Fibroblast of pulmonary artery (primary cell): ENCODE results near the gene TMEM176A.

Experiments
- DNase-seq: peaks from one replicate; pipeline ENCODE4 v3.0.0-alpha.2; 2010; ENCODE audit warnings: low read depth
- H3K4me3 ChIP-seq: replicated peaks from 2 replicates; pipeline ENCODE4 v1.5.1; 2011; ENCODE audit warnings: low read depth, mild to moderate bottlenecking, control low read depth, low read length, moderate library complexity
- CTCF ChIP-seq: IDR thresholded peaks from 2 replicates; pipeline ENCODE4 v1.5.1; 2011; ENCODE audit warnings: mild to moderate bottlenecking, control low read depth, low read length, inconsistent platforms; ENCODE audit errors: missing control alignments

Gene TMEM176A, protein sequence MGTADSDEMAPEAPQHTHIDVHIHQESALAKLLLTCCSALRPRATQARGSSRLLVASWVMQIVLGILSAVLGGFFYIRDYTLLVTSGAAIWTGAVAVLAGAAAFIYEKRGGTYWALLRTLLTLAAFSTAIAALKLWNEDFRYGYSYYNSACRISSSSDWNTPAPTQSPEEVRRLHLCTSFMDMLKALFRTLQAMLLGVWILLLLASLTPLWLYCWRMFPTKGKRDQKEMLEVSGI

DNA sequence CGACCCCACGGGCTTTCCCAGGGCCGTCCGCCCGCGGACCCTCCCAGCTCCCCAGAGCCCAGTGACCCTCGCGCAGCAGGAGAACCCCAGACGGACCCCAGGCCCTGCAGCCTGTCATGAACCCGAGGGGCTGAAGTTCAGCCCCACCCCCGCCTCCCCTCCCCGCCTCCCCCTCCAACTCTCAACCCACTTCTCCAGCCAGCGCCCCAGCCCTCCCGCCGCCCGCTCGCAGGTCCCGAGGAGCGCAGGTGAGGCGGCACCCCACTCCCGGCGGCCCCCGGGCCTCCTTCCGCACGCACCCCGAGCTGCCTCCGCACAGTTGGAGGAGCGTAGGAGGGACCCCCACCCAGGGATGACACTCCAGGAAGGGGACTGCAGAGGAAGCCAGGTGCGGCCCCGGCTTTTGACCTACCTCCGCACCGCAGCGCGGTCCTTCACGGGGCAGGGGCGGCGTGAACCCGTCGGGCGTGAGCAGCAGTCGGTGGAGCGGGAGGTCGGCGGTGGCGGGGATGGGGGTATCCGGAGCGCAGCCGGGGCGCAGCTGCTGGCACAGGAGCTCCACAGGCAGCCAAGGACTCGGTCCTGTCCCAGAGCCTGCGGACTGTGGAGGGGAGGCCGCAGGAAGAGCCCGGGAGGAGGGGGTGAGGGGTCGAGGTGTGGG lies at the start of gene TMEM176A:
Gene TMEM176A (plus strand): TSS at position 189 of the 661 bp plus-strand sequence. CDS start 782 bp downstream, outside the sequence.
- TF ChIP-seq CTCF = no peak
- no peak within 1 kb of the TSS for H3K4me3 ChIP-seq
- no peak for DNase-seq

GRCh38 chr7:150751702-150752101 lies 48.9 kb upstream of the TMEM176A start:
- DNase-seq = no peak
- no peak for TF ChIP-seq CTCF
- no peak overlapping the region for H3K4me3 ChIP-seq

- TF ChIP-seq CTCF = no peak
- H3K4me3 ChIP-seq = no peak overlapping the region
- no peak for DNase-seq
These were observed 47.3 kb upstream of the TMEM176A start for GRCh38 chr7:150753239-150753638.

DNA sequence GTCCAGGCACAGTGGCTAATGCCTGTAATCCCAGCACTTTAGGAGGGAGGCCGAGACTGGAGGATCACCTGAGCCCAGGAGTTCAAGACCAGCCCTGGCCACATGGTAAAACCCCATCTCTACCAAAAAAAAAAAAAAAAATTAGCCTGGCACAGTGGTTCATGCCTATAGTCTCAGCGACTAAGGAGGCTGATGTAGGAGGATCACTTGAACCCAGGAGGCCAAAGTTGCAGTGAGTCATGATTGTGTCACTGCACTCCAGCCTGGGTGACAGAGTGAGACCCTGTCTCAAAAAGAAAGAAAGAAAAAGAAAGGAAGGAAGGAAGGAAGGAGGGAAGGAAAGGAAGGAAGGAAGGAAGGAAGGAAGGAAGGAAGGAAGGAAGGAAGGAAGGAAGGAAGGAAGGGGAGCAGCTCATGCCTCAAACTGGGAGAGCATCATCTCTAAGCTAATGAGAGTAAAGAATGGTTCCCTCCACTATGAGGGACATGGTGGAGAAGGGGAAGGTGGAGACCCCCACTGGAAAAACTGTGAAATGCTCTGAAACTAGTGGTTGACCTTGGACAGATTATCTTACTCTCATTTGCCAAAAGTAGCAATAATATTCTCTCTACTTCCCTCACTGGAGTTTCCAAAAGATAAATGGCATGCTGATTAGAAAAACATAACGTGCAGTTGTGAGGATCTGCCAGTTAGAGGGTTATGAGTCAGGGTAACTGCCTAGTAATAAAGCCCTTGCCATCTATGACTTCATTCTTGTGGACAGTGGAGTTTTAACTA lies 46.6 kb upstream of the TMEM176A start:
- no peak overlapping the region for H3K4me3 ChIP-seq
- TF ChIP-seq CTCF = no peak

GRCh38 chr7:150754951-150755350 lies 45.6 kb upstream of the TMEM176A start:
- TF ChIP-seq CTCF = no peak
- H3K4me3 ChIP-seq = no peak overlapping the region
- no peak for DNase-seq

More for the DNA sequence above, 46.6 kb upstream of the TMEM176A start:
- DNase-seq = peak; percentile 3

DNA sequence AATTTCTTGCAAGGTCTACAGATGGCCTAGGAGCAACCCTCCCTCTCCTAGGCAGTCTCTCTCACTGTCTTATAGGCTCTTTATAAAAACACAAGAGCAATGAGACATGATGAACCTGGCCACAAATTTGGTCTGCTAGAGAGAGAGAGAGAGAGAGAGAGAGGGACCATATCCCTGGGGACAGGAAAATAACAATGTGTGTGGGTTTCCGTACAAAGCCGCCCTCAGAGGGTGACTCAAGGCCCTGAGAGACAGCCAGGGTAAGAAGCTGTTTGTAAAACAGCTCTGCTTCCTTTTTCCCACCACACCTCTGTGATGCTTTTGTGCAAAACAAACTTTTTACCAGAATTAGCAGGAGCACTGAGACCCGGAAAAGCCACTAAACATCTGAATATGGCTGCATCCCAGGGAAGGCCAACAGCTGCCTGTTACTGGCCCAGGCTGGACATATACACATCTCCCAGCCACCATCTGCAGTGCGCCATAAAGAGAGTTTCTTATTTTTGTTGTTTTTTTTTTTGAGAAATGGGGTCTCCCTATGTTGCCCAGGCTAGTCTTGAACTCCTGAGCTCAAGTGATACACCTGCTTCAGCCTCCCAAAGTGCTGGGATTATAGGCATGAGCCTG lies 45.0 kb upstream of the TMEM176A start:
- no peak for DNase-seq
- H3K4me3 ChIP-seq = no peak overlapping the region
- TF ChIP-seq CTCF = no peak
